SKM-1 treated with dmso at 0.1 percent for 144 hours (cell line): Measurements from ENCODE around the gene PDE8A.
"Not testable (repeated sequence)": the region's sequence is repeated elsewhere in the genome, so short reads cannot be mapped to it uniquely, and the experiment has no call there.

Experiments
- DNase-seq: peaks from one replicate; lab custom pipeline; 2025; ENCODE audit not compliant: unreplicated experiment; lab: John Stamatoyannopoulos, UW

The PDE8A gene

DNA sequence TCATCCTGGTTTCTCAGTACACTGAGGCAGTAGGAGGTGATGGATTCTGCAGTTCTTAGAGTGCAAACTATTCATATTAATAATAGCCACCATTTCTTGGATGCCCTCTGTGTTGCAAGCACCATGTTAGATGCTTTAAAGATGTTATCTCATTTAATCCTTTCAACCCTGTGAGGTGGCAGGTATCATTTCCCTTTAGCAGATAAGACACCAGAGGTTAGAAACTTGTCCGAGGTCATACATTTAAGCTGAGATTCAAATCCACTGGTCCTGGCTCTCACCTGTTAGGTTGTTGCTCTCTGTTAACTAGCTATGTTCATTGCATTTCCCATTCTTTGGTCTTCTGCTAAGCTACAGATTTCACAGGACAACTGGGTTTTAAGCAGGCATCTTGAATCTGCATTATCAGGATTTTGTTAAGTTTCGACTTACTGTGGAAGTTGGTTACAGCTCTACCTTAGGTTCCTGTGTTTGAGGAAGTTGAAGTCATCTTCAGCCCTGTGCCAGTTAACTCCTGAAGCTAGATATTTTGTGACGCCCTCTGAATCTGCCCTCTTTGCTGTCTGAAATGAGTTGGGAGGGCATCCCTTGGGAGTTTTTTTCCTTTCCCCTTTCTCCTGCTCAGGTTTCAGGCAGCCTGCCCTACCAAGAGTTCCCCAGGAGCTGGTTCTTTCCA is 6.4 kb downstream of the PDE8A start:
- DNase-seq = no peak

DNA sequence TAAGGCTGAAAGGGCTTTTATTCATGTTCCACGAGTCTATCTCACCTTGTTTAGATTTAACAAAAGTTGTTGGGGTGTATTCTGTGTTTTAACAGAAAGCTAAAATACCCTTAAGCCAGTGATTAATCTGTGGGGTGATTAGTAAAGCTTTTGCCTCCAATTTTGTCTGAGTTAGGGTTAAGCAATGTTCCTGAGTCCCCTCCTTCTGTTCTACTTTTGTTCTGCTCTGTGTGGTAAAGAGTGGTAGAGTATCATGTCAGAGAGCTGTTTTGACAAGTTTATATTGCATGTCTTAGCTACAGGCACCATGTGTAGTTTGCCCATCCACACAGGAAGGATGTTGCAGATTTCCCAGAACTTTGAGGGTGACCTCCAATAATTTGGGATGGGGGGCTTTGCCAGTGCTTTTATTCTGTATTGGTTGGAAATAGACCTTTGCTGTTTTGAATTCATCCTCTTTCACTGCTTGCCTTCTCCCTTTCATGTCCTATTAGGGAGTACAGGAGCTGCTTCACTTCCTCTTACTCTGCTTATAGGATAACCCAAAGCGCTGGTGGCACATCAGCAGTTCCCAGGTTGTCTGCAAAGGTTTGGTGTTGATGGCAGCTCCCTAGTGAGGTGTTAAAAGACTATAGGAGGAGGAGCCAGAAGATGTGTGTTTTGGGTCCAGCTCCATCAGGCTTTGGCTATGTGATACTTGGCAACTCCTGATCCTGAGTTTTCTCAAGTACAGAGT is 7.4 kb downstream of the PDE8A start:
- no peak for DNase-seq

DNA sequence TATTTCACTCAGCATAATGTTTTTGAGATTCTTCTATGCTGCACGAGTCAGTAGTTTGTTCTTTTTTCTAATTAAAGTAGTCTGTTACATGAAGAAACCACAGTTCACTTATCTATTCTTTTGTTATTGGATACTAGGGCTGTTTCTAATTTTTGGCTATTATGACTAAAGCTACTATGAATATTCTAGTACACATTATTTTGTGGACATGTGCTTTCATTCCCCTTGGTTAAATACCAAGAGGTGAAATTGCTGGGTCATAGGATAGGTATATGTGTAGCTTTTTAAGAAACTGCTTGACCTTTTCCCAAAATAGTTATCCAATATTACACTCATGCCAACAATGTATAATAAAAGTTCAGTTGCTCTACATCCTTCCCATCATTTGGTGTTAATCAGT is 8.9 kb downstream of the PDE8A start:
- DNase-seq = no peak

- DNase-seq = no peak
These were observed 9.5 kb downstream of the PDE8A start for GRCh38 chr15:84991014-84991712.

DNA sequence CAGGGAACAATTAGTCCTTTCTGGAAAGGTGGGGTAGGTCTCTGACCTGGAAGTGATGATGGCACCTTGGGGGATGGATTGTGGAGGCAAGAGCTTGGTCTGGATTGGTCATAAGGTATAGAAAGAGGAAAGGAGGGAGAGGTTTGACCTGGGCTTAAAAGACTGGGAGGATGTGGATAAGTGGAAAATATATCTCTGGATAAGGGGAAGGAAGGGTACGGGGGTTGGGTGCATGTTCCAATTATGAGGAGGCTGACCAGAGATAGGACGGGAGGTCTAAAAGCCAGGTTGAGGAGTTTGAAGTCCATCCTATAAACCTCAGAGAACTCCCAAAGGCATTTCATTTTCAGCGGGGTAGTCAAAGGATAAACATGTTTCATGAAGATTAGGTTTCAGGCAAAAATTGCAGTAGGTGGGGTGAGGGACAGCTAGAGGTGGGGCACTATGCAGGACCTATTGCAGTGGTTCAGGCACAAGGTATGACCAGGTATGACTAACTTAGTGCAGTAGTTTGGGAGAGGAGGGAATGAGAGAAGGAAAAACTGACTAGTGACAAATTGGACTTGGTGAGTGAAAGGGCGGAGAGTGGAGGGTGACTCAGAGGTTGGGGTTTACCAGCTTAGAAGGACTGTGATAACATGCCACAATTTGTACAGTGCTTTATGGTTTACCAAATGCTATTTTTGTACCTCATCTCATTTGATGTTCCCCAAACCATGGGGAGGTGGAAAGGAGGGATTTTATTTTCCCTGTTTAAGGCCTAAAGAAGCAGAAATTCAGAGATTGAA is 10.7 kb downstream of the PDE8A start:
- no peak for DNase-seq

DNA sequence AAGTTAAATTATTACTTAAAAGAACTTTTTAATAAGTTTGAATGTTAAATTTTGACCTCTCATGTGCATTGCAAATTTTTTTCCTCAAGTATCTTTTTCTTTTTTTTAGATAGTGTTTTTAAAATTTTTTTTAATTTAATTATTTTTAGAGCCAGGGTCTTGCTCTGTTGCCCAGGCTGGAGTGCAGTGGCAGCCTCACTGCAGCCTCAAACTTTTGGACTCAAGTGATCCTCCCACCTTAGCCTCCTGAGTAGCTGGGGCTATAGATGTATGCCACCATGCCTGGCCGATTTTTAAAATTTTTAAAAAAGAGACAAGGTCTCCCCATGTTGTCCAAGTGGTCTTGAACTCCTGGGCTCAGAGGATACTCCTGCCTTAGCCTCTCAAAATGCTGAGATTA is 14.4 kb downstream of the PDE8A start:
- no peak for DNase-seq

GRCh38 chr15:84996714-84997113 is 15.1 kb downstream of the PDE8A start:
- DNase-seq = not testable (repeated sequence)

DNA sequence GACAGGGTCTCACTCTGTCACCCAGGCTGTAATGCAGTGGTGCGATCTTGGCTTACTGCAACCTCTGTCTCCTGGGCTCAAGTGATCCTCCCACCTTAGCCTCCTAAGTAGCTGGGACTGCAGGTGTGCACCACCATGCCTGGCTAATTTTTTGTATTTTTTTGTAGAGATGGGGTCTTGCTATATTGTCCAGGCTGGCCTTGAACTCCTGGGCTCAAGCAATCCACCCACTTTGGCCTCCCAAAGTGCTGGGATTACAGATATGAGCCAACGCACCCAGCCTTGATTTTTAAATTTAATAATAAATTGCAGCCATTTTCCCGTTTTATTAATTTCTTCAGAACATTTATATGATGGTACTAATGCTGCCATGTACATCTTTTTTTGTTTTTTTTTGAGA is 15.6 kb downstream of the PDE8A start:
- not testable (repeated sequence) for DNase-seq

GRCh38 chr15:85000189-85000864 is 18.7 kb downstream of the PDE8A start:
- DNase-seq = no peak

- no peak for DNase-seq
These were observed 19.3 kb downstream of the PDE8A start for GRCh38 chr15:85000937-85001336.

GRCh38 chr15:85002517-85002916 is 20.9 kb downstream of the PDE8A start:
- DNase-seq = no peak

DNA sequence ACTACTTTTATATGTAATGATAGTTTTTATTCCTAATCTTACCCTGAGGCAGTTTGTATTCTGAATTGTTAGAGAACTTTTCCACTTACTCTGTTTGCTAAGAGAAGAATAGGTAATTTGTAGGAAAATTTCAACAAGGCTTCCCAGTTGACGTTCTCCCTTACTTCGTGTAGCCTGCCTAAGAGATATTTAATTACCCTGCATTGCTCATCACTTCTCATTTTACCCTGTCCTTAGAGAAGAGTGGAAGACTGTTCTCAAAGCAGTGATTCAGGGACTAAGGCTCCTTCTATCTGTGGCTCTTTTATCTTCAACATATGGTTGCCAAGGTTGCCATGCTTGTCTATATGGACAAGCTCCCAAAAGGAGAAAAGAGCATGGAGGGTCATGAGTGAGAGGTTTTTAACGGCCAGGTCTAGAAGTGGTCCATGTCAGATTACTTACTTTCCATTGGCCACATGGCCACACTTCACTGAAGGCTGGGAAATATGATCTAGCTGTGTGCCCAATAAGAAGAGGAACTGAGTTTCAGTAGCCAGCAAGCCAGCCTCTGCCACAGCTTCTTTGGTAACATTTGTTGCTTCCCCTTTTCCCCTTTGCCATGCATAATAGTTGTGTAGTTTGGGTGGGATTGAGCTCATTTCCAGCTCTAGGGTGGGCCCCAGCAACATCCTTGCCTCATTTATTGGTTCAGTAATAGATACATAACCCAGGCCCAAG is 22.1 kb downstream of the PDE8A start:
- peak; percentile 88 for DNase-seq

DNA sequence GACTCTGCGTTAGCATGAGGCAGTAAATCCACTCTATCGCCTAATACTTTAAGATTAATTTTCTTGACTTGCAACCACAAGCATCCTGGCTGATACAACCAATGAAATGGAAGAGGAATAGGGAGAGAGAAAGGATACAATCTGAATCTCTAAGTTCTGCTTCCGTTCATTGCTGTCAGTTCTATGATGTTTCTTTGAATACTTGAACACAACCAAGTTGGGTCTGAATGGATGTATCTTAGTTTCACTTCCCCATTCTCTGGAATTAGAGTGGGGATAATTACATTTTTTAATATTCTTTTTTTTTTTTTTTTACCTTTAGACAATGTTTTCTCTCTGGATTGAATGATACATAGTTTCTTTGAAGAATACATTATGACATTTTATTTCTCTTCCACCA is 22.9 kb downstream of the PDE8A start:
- DNase-seq = peak; percentile 66

DNA sequence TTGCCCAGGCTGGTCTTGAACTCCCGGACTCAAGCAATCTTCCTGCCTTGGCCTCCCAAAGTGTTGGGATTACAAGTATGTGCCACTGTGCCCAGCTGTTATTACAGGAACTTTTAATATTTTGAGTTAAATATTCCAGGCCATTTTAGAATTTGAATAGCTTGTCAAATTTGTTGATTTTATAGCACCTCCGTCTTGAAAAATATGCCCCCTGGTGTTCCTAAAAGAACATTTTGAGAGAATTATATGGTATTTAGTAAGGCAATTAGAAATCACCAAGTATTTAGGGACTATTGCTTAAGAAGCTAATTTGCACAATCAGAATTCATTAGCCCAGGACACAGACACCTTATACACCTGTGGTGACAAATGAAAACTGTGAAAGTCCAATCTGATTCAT is 23.7 kb downstream of the PDE8A start:
- no peak for DNase-seq

- DNase-seq = no peak
These were observed 24.1 kb downstream of the PDE8A start for GRCh38 chr15:85005746-85006145.

GRCh38 chr15:85006201-85006600 is 24.5 kb downstream of the PDE8A start:
- DNase-seq = no peak

GRCh38 chr15:85006655-85007054 is 25.0 kb downstream of the PDE8A start:
- DNase-seq = no peak

DNA sequence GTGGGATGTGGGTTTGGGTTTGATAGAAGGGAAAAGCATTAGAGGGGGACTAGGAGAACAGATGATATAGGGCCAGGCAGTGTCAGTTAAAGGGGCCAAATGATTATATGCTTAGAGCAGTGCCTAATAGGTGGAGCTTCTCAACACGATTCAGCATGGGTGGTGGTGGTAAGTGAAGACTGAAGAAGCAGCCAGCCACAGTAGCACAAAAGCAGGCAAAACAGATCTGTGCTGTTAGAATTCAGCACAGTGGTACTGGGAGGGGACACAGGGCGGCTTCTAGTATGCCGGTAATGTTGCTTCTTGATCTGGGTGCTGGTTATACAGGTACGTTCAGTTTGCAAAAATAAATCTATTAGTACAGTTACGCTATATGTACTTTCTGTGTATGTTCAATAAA is 25.5 kb downstream of the PDE8A start:
- no peak for DNase-seq

DNA sequence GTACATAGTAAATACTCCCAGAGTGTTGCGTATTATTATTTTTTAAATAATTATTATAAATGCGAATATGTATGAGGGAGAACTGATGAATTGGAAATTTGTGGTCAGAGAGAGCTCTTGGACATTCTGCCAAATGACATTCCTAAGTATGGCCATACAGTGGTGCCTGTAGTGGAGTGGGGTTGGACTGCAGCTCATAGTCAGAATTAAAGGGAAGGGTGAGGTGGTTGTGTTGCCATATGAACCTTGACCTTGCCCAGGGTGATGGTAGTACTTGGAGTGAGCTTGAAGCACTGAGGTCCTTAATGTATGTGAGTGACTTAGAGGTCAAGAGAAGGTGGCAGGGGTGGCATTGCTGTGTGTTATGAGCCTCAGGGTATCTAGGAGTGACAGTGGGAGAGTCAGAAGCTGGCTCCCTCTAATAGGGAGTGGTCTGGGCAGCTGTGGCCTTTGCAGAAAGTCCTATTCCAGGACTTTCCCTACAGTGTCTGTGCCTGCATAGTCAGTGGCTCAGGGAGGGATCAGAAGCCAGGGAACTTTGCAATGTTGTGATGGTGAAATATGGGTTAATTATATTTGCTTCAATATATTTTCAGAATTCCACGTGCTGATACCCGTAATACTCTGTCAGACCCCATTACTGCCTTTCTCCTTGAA is 26.2 kb downstream of the PDE8A start:
- no peak for DNase-seq
